Astrocyte of the cerebellum (primary cell): ENCODE results near the gene ETDA.

Source experiments
- DNase-seq: peaks from one replicate; pipeline ENCODE4 v3.0.0-alpha.2; 2011; ENCODE audit warnings: low read depth
- H3K4me3 ChIP-seq: 2 replicates; pipeline ENCODE4 v1.5.1; 2011; ENCODE audit warnings: mild to moderate bottlenecking, low read depth, low read length, moderate library complexity
- CTCF ChIP-seq: IDR thresholded peaks from 2 replicates; pipeline ENCODE4 v1.5.1; 2012; ENCODE audit warnings: low read length, low read depth, moderate library complexity, mild to moderate bottlenecking; ENCODE audit errors: missing control alignments
- in situ Hi-C: cut with HindIII; loops from 2 replicates; pipeline ENCODE4 v1.10.0; 2017; ENCODE audit warnings: low sequenced_read_pairs

Gene ETDA

GRCh38 chrX:135264206-135264605, 12.3 kb downstream of the ETDA start:
- DNase-seq = no peak
- in situ Hi-C loops = no loop called here
- TF ChIP-seq CTCF = no peak
- H3K4me3 ChIP-seq = no peak overlapping the region

- no peak for TF ChIP-seq CTCF
- no peak for DNase-seq
- no peak overlapping the region for H3K4me3 ChIP-seq
- in situ Hi-C loops = no loop called here
Observed at GRCh38 chrX:135273162-135273561, 21.3 kb downstream of the ETDA start.

- in situ Hi-C loops = no loop called here
- no peak overlapping the region for H3K4me3 ChIP-seq
- TF ChIP-seq CTCF = no peak
- DNase-seq = no peak
Observed at GRCh38 chrX:135275973-135276372, 24.1 kb downstream of the ETDA start.

- DNase-seq = no peak
- no peak for TF ChIP-seq CTCF
- H3K4me3 ChIP-seq = no peak overlapping the region
- in situ Hi-C loops = no loop called here
Observed at GRCh38 chrX:135287266-135287823, 35.5 kb downstream of the ETDA start.

- DNase-seq = peak; percentile 1
- peak overlapping the region; percentile 35 for H3K4me3 ChIP-seq
- TF ChIP-seq CTCF = no peak
- in situ Hi-C loops = no loop called here
Observed at GRCh38 chrX:135295238-135295943, 43.5 kb downstream of the ETDA start.

- H3K4me3 ChIP-seq = peak overlapping the region; percentile 35
- no peak for DNase-seq
- no peak for TF ChIP-seq CTCF
- in situ Hi-C loops = no loop called here
Observed at GRCh38 chrX:135295944-135296305, 44.1 kb downstream of the ETDA start.
